Heart left ventricle (tissue), 13 donors: ENCODE data around the gene COX10.

ENCODE experiments used
- CTCF ChIP-seq, 12 donors: fragments of 200-600 bp; sonication (generic) in 4 of 12; IDR thresholded peaks; one replicate each; pipeline versions ENCODE4 v1.5.0 to v1.8.0; 2018 to 2022; ENCODE audit warnings: antibody characterized with exemption in 12 of 12, mild to moderate bottlenecking in 5 of 12
- POLR2A ChIP-seq, 2 donors: fragments of 450-650 bp; IDR thresholded peaks; one replicate each; pipeline ENCODE4 v1.6.1; 2017; ENCODE audit warnings: antibody characterized with exemption in 2 of 2, mild to moderate bottlenecking in 2 of 2, moderate library complexity in 2 of 2
- donor health status: ischemic (EF 13 %, LVEDD 7.1; RV severe dilation, severe dysfunction).
- donor health status: DM: no; HTN: yes; CAD: no.
- donor health status: DM: no; HTN: no; CAD: no.
- donor health status: ischemic (EF 25% LVEDD 6.9; RV normal size, moderate dysfunction).
- donor health status: ischemic (EF 25% LVEDD 5.7; RV mildly dilated, moderate dysfunction).
- donor health status: ischemic (EF 35%, LVEDD 5.7; RV mildly dilated, moderate dysfunction).
- donor health status: nonischemic (EF 11% LVEDD 7.7; RV severe dilation, severe dysfunction).
- donor health status: DM: yes; HTN: yes; CAD: no.
- donor health status: PGD.
- donor health status: ischemic (EF 29% LVEDD 5.4; RV normal size, mild dysfunction).
- donor health status: nonischemic (EF 23%, LVEDD 6.1; RV moderate dilation, normal function).

GRCh38 chr17:14070344-14070984 is 1.2 kb downstream of the COX10 start:
- TF ChIP-seq CTCF (IDR thresholded peaks at IDR 0.05) (no peak), POLR2A (IDR thresholded peaks at IDR 0.05) (no peak)
